ENCODE measurements around the gene CHSY1. TPM values are rescaled to one million over a fixed set of nuclear protein-coding genes. Genes with fewer than 3 reads are reported as not detected.

Gene CHSY1
- total and polyA plus RNA-seq, 2 donors (not counting 1 experiment from before 2014, with no cell fraction given), result 4.7 to 20.3 TPM

GRCh38 chr15:101148881-101149664, 102.8 kb downstream of the CHSY1 start:
- intact Hi-C loops (cut with micrococcal nuclease), result no loop called here
- Histone ChIP-seq H3K4me2 (replicated peaks; ENCODE audit: low read depth, low read length, poor library complexity, severe bottlenecking) (no peak overlapping the region), H3K9me3 (ENCODE audit: control extremely low read depth in 1 of 3, control insufficient read depth in 2 of 3, insufficient read depth in 1 of 3, low read length in 2 of 3) (peaks cover 0 to 14% (median 0%) of the 10 kb centered on the region in 3 donors), H2AFZ (ENCODE audit: insufficient read depth, low read depth, low read length, poor library complexity, severe bottlenecking) (no peak overlapping the region), H3K79me2 (ENCODE audit: control insufficient read depth, insufficient read depth, low read length) (no peaks in the 10 kb centered on the region), H3K27me3 (replicated peaks in 1 of 4; ENCODE audit: control extremely low read depth in 1 of 4, control insufficient read depth in 3 of 4, insufficient read depth in 4 of 4, low read length in 3 of 4) (peaks cover 0 to 6% (median 0%) of the 10 kb centered on the region in 4 experiments), H3K4me1 (ENCODE audit: control insufficient read depth in 2 of 2, insufficient read depth in 2 of 2, low read length in 2 of 2) (peaks cover 14 to 19% of the 10 kb centered on the region in 2 donors), H3K4me3 (ENCODE audit: control extremely low read depth in 1 of 5, extremely low read depth in 1 of 5, insufficient read depth in 1 of 5, low read depth in 2 of 5, low read length in 4 of 5) (no peak overlapping the region), H3K36me3 (replicated peaks in 1 of 2; ENCODE audit: control extremely low read depth in 1 of 2, control insufficient read depth in 1 of 2, extremely low read depth in 1 of 2, insufficient read depth in 2 of 2, low read length in 1 of 2) (no peaks in the 10 kb centered on the region), H4K20me1 (ENCODE audit: control insufficient read depth, insufficient read depth, low read length, poor library complexity, severe bottlenecking) (no peaks in the 10 kb centered on the region), H3K27ac (ENCODE audit: low read length in 2 of 2) (no peak overlapping the region), H3K9ac (ENCODE audit: low read length) (no peak overlapping the region)
- ChIA-PET CTCF (interaction anchor here (1.1 kb wide), 1 partner anchor 27 kb away, joined by 4 read pairs; no protein-coding TSS in a partner anchor), POLR2A (no interaction called here)
- WGBS (ENCODE audit: insufficient coverage), result 69% methylated on average over 10 of the region's 13 CpGs
- ATAC-seq (ENCODE audit: low read depth) (no peak), DNase-seq (no peak)
- Mint-ChIP-seq H3K27ac (no peak overlapping the region), H3K27me3 (no peaks in the 10 kb centered on the region), H3K9me3 (ENCODE audit: insufficient read depth) (no peaks in the 10 kb centered on the region), H3K4me3 (no peak overlapping the region), H3K4me1 (peaks cover 16% of the 10 kb centered on the region)
- no peak for TF ChIP-seq CTCF (IDR thresholded peaks at IDR 0.05)
- TF ChIP-seq EZH2 (IDR thresholded peaks at IDR 0.05; ENCODE audit: borderline replicate concordance, insufficient read depth, low read depth, low read length, poor library complexity, severe bottlenecking), result no peak

GRCh38 chr15:101148166-101148880, 103.5 kb downstream of the CHSY1 start:
- H3K79me2 ChIP-seq (ENCODE audit: control insufficient read depth, insufficient read depth, low read length), result no peaks in the 10 kb centered on the region
- peaks cover 0 to 6% (median 0%) of the 10 kb centered on the region in 4 experiments for H3K27me3 ChIP-seq (replicated peaks in 1 of 4; ENCODE audit: control extremely low read depth in 1 of 4, control insufficient read depth in 3 of 4, insufficient read depth in 4 of 4, low read length in 3 of 4)
- no peak overlapping the region for H3K9ac ChIP-seq (ENCODE audit: low read length)
- no peak overlapping the region for H3K27ac Mint-ChIP-seq
- H3K4me3 Mint-ChIP-seq, result no peak overlapping the region
- no peaks in the 10 kb centered on the region for H4K20me1 ChIP-seq (ENCODE audit: control insufficient read depth, insufficient read depth, low read length, poor library complexity, severe bottlenecking)
- no peak overlapping the region for H2AFZ ChIP-seq (ENCODE audit: insufficient read depth, low read depth, low read length, poor library complexity, severe bottlenecking)
- POLR2A ChIA-PET, result no interaction called here
- H3K4me1 Mint-ChIP-seq, result peaks cover 16% of the 10 kb centered on the region
- DNase-seq (no peak), ATAC-seq (ENCODE audit: low read depth) (no peak)
- peaks cover 0 to 14% (median 0%) of the 10 kb centered on the region in 3 donors for H3K9me3 ChIP-seq (ENCODE audit: control extremely low read depth in 1 of 3, control insufficient read depth in 2 of 3, insufficient read depth in 1 of 3, low read length in 2 of 3)
- no peaks in the 10 kb centered on the region for H3K9me3 Mint-ChIP-seq (ENCODE audit: insufficient read depth)
- H3K27ac ChIP-seq (ENCODE audit: low read length in 2 of 2), result no peak overlapping the region
- WGBS (ENCODE audit: insufficient coverage), result 71% methylated on average over 15 of the region's 17 CpGs
- no peak for TF ChIP-seq CTCF (IDR thresholded peaks at IDR 0.05)
- TF ChIP-seq EZH2 (IDR thresholded peaks at IDR 0.05; ENCODE audit: borderline replicate concordance, insufficient read depth, low read depth, low read length, poor library complexity, severe bottlenecking), result no peak
- no peak overlapping the region for H3K4me2 ChIP-seq (replicated peaks; ENCODE audit: low read depth, low read length, poor library complexity, severe bottlenecking)
- intact Hi-C loops (cut with micrococcal nuclease), result no loop called here
- no peak overlapping the region for H3K4me3 ChIP-seq (ENCODE audit: control extremely low read depth in 1 of 5, extremely low read depth in 1 of 5, insufficient read depth in 1 of 5, low read depth in 2 of 5, low read length in 4 of 5)
- no peaks in the 10 kb centered on the region for H3K27me3 Mint-ChIP-seq
- H3K36me3 ChIP-seq (replicated peaks in 1 of 2; ENCODE audit: control extremely low read depth in 1 of 2, control insufficient read depth in 1 of 2, extremely low read depth in 1 of 2, insufficient read depth in 2 of 2, low read length in 1 of 2), result no peaks in the 10 kb centered on the region
- H3K4me1 ChIP-seq (ENCODE audit: control insufficient read depth in 2 of 2, insufficient read depth in 2 of 2, low read length in 2 of 2), result peaks cover 14 to 19% of the 10 kb centered on the region in 2 donors
- CTCF ChIA-PET, result no interaction called here
